SU-DHL-6 (cell line): ENCODE results near the gene GMCL1.

Experiments used
- EZH2phosphoT487 ChIP-seq: fragments of 200-600 bp; sonication (generic), shearing (Covaris generic); conservative IDR thresholded peaks from 2 replicates; pipeline ENCODE4 v1.6.1; 2018; ENCODE audit warnings: mild to moderate bottlenecking, antibody characterized with exemption, low read length, moderate library complexity, mixed read lengths
- TF ChIP-seq, protein P1 (sequence below): fragments of 200-600 bp; sonication (generic); IDR thresholded peaks from one replicate; pipeline ENCODE4 v1.5.1; 2017; ENCODE audit warnings: antibody characterized with exemption, mild to moderate bottlenecking, low read length, moderate library complexity; ENCODE audit not compliant: insufficient read depth, poor library complexity, severe bottlenecking

DNA sequence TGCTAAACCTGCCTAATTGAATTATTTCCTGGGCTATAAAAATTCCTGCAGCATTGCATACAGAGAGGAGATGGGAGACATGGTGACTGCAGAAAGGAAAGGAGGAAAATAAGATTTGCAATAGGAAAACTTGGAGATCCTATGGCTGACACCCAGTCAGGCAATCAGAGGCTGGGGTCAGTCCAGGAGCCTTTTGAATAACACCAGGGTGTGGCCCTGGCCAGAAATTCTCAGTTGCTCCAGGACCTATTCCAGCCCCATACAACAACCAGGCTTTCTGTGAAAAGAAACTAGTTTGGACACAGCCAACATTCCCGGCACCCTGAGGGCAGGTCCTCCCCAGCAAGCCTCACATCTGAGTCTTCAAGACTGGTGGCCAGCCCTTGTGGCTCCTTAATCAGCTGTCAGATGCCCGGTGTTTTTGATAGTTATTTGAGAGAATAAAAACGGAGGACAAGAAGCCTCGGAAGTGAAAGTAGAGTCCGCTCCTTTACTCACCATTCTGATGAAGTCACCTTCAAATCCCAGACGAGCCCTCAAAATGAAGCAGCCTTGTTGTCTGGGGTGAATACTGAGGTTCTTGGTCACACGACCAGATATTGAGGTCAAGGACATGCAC, 31.1 kb upstream of the GMCL1 start:
- TF ChIP-seq, protein P1, sequence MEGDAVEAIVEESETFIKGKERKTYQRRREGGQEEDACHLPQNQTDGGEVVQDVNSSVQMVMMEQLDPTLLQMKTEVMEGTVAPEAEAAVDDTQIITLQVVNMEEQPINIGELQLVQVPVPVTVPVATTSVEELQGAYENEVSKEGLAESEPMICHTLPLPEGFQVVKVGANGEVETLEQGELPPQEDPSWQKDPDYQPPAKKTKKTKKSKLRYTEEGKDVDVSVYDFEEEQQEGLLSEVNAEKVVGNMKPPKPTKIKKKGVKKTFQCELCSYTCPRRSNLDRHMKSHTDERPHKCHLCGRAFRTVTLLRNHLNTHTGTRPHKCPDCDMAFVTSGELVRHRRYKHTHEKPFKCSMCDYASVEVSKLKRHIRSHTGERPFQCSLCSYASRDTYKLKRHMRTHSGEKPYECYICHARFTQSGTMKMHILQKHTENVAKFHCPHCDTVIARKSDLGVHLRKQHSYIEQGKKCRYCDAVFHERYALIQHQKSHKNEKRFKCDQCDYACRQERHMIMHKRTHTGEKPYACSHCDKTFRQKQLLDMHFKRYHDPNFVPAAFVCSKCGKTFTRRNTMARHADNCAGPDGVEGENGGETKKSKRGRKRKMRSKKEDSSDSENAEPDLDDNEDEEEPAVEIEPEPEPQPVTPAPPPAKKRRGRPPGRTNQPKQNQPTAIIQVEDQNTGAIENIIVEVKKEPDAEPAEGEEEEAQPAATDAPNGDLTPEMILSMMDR = no peak
- TF ChIP-seq EZH2phosphoT487 = no peak
